Measurements from ENCODE around the gene PRDM5. TPM values are rescaled to one million over a fixed set of nuclear protein-coding genes. Genes with fewer than 3 reads are reported as not detected.

PRDM5 gene
- total and polyA plus RNA-seq, 2 of the 13 experiments (the other 11 are each of a cell fraction or from before 2014, with no cell fraction given), result not detected

DNA sequence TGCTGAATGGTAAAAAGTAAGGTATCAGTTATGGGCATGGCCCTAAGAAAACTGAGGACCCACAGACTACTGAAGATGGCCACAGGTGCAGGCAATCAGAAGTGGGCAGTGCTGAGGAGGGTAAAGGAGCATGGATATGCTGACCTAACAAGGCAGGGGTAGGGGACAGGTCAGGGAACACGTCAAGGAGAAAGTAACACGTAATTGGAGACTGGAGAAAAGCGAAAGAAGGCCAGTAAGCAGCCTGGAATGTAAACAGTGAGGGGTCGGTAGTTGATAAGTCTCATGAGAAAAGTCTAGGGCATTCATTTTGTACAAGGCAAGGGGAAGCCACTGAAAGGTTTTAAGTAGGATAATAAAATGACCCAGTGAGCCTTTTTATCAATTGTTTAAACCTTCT is 153.3 kb downstream of the PRDM5 start (continued):
- TF ChIP-seq FOXO1 (CRISPR knock-in tag; IDR thresholded peaks at IDR 0.05) (no peak), HMGA1 (CRISPR knock-in tag; conservative IDR thresholded peaks at IDR 0.05) (no peak), ZSCAN30 (CRISPR knock-in tag; IDR thresholded peaks at IDR 0.05) (no peak)

- Histone ChIP-seq H4K20me1 (ENCODE audit: insufficient read depth, low read length) (no peaks in the 10 kb centered on the region), H3K27ac (ENCODE audit: extremely low read length, insufficient read depth, low read length) (no peak overlapping the region), H3K4me2 (ENCODE audit: low read depth, low read length) (no peak overlapping the region), H3K27me3 (ENCODE audit: control insufficient read depth in 1 of 2, insufficient read depth in 2 of 2, low read length in 2 of 2) (no peaks in the 10 kb centered on the region), H3K36me3 (replicated peaks in 1 of 2; ENCODE audit: control insufficient read depth in 1 of 2, insufficient read depth in 2 of 2, low read length in 2 of 2) (no peaks in the 10 kb centered on the region), H3K4me3 (replicated peaks in 1 of 3; ENCODE audit: insufficient read depth in 1 of 3, low read depth in 2 of 3, low read length in 3 of 3) (no peak overlapping the region), H3K4me1 (ENCODE audit: insufficient read depth, low read length) (no peaks in the 10 kb centered on the region), H2AFZ (ENCODE audit: low read length) (no peak overlapping the region), H3K79me2 (ENCODE audit: insufficient read depth, low read length) (no peaks in the 10 kb centered on the region), H3K9ac (ENCODE audit: insufficient read depth, low read depth, low read length) (no peak overlapping the region), H3K9me3 (ENCODE audit: low read length) (no peaks in the 10 kb centered on the region)
- DNase-seq (ENCODE audit: low spot score) (no peak), ATAC-seq (no peak), FAIRE-seq (no peak)
- ChIA-PET CTCF (ENCODE audit: low intra/inter-chr PET ratio, low total read pairs) (no interaction called here), POLR2A (no interaction called here)
- in situ Hi-C loops (cut with HindIII; ENCODE audit: extremely low pct_ligation_motif_present, low pct_unique_long_range_greater_than_20kb) (no loop called here), intact Hi-C loops (cut with micrococcal nuclease; ENCODE audit: unreplicated experiment) (no loop called here)
- 0% methylated on average over 4 of the region's 4 CpGs for WGBS (ENCODE audit: low lambda C conversion rate)
- BruUV-seq (replicated peaks), result no TSS peak
- TF ChIP-seq ZNF367 (CRISPR knock-in tag; IDR thresholded peaks at IDR 0.05; ENCODE audit: borderline replicate concordance) (no peak), NPAS2 (CRISPR knock-in tag; IDR thresholded peaks at IDR 0.05; ENCODE audit: borderline replicate concordance) (no peak), HDAC2 (CRISPR knock-in tag; IDR thresholded peaks at IDR 0.05) (no peak), HMG20A (CRISPR knock-in tag; IDR thresholded peaks at IDR 0.05; ENCODE audit: borderline replicate concordance) (no peak), HNRNPLL (IDR thresholded peaks at IDR 0.05; ENCODE audit: low read depth, low read length, poor library complexity, severe bottlenecking) (no peak), FOXC1 (CRISPR knock-in tag; IDR thresholded peaks at IDR 0.05; ENCODE audit: borderline replicate concordance) (no peak)
- TF ChIP-seq, protein P1, sequence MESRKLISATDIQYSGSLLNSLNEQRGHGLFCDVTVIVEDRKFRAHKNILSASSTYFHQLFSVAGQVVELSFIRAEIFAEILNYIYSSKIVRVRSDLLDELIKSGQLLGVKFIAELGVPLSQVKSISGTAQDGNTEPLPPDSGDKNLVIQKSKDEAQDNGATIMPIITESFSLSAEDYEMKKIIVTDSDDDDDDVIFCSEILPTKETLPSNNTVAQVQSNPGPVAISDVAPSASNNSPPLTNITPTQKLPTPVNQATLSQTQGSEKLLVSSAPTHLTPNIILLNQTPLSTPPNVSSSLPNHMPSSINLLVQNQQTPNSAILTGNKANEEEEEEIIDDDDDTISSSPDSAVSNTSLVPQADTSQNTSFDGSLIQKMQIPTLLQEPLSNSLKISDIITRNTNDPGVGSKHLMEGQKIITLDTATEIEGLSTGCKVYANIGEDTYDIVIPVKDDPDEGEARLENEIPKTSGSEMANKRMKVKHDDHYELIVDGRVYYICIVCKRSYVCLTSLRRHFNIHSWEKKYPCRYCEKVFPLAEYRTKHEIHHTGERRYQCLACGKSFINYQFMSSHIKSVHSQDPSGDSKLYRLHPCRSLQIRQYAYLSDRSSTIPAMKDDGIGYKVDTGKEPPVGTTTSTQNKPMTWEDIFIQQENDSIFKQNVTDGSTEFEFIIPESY (CRISPR knock-in tag; IDR thresholded peaks at IDR 0.05), result no peak
- TF ChIP-seq, protein P2, sequence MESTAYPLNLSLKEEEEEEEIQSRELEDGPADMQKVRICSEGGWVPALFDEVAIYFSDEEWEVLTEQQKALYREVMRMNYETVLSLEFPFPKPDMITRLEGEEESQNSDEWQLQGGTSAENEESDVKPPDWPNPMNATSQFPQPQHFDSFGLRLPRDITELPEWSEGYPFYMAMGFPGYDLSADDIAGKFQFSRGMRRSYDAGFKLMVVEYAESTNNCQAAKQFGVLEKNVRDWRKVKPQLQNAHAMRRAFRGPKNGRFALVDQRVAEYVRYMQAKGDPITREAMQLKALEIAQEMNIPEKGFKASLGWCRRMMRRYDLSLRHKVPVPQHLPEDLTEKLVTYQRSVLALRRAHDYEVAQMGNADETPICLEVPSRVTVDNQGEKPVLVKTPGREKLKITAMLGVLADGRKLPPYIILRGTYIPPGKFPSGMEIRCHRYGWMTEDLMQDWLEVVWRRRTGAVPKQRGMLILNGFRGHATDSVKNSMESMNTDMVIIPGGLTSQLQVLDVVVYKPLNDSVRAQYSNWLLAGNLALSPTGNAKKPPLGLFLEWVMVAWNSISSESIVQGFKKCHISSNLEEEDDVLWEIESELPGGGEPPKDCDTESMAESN (CRISPR knock-in tag; conservative IDR thresholded peaks at IDR 0.05), result no peak
These were observed 157.3 kb downstream of the PRDM5 start for GRCh38 chr4:120765260-120765680.
